Sigmoid colon (tissue), 7 donors: ENCODE measurements around the gene PTCHD1. TPM values are rescaled to one million over a fixed set of nuclear protein-coding genes. Genes with fewer than 3 reads are reported as not detected.

ENCODE experiments used
- DNase-seq: peaks from one replicate; pipeline ENCODE4 v3.0.0-alpha.2; 2019
- H3K27ac ChIP-seq, 4 donors: fragments of 200-600 bp; sonication (generic); one replicate each; pipeline ENCODE4 v1.5.1; 2016 to 2019; ENCODE audit warnings: mild to moderate bottlenecking in 1 of 4
- H3K27me3 ChIP-seq, 3 donors: fragments of 200-600 bp; sonication (generic); one replicate each; pipeline ENCODE4 v1.5.1; 2019; ENCODE audit warnings: mild to moderate bottlenecking in 1 of 3
- H3K36me3 ChIP-seq, 4 donors: fragments of 200-600 bp; sonication (generic); one replicate each; pipeline ENCODE4 v1.5.1; 2016 to 2019
- H3K4me1 ChIP-seq, 4 donors: fragments of 200-600 bp; sonication (generic); one replicate each; pipeline ENCODE4 v1.5.1; 2017 to 2019
- H3K4me3 ChIP-seq, 4 donors: fragments of 200-600 bp; sonication (generic); one replicate each; pipeline ENCODE4 v1.5.1; 2017 to 2019; ENCODE audit warnings: mild to moderate bottlenecking in 2 of 4, moderate library complexity in 1 of 4
- H3K9me3 ChIP-seq, 4 donors: fragments of 200-600 bp in 3 of 4; sonication (generic) in 3 of 4; one replicate each; pipeline versions ENCODE4 v1.5.1 to v1.6.1; 2013 to 2019
- EP300 ChIP-seq, 4 donors: sonication (generic); formaldehyde crosslinking; IDR thresholded peaks; one replicate each; pipeline ENCODE4 v1.6.1; 2017; ENCODE audit warnings: antibody characterized with exemption in 4 of 4
- POLR2A ChIP-seq, 2 donors: fragments of 450-650 bp; IDR thresholded peaks; one replicate each; pipeline ENCODE4 v1.6.1; 2016; ENCODE audit warnings: antibody characterized with exemption in 2 of 2, mild to moderate bottlenecking in 2 of 2, moderate library complexity in 2 of 2
- WGBS, 2 donors: extraction: QIAGEN DNeasy Blood & Tissue Kit; methylation state at CpG; one replicate each; pipeline ENCODE4 v1.1.7; 2013; 5-methylcytosine and 5-hydroxymethylcytosine counted together
- intact Hi-C: fragments of 100-400 bp; cut with DNase I; formaldehyde crosslinking; loops from one replicate; pipeline ENCODE4 v1.15.1; 2023
- polyA plus RNA-seq, 3 donors: library from polyadenylated mRNA; stranded (reverse); fragments of 200-250 nt; gene quantifications; one replicate each; pipeline ENCODE4 v1.2.3, GENCODE V29; 2013
- total RNA-seq, 4 donors: library from RNA; depleted of rRNA; stranded (reverse); fragments of >200 nt; gene quantifications; one replicate each; pipeline ENCODE4 v1.1.0, GENCODE V29; 2016
- TF ChIP-seq, protein P1 (sequence below), 4 experiments: fragments of 450-650 bp in 3 of 4; fragments of 200-600 bp in 1 of 4; IDR thresholded peaks; one replicate each; pipeline ENCODE4 v1.5.1; 2016 to 2019; ENCODE audit warnings: antibody characterized with exemption in 4 of 4, mild to moderate bottlenecking in 3 of 4, moderate library complexity in 2 of 4
- donor health status: healthy with polysubstance abuse.
- donor health status: Bipolar disorder and iron deficiency.
- donor health status: healthy.

The PTCHD1 gene
- total and polyA plus RNA-seq, 7 donors, result under 0.01 to 31.6 (median 21.0) TPM; not detected in 1

GRCh38 chrX:23451266-23451665, 116.6 kb downstream of the PTCHD1 start:
- Histone ChIP-seq H3K27me3 (no peaks in the 10 kb centered on the region), H3K36me3 (no peaks in the 10 kb centered on the region), H3K4me3 (no peak overlapping the region), H3K9me3 (no peaks in the 10 kb centered on the region), H3K4me1 (no peaks in the 10 kb centered on the region), H3K27ac (no peak overlapping the region)
- 43 to 69% methylated on average over 3 of the region's 3 CpGs for WGBS, 2 donors
- TF ChIP-seq EP300 (IDR thresholded peaks at IDR 0.05), result no peak
- no peak for TF ChIP-seq POLR2A (IDR thresholded peaks at IDR 0.05)
- TF ChIP-seq, protein P1, sequence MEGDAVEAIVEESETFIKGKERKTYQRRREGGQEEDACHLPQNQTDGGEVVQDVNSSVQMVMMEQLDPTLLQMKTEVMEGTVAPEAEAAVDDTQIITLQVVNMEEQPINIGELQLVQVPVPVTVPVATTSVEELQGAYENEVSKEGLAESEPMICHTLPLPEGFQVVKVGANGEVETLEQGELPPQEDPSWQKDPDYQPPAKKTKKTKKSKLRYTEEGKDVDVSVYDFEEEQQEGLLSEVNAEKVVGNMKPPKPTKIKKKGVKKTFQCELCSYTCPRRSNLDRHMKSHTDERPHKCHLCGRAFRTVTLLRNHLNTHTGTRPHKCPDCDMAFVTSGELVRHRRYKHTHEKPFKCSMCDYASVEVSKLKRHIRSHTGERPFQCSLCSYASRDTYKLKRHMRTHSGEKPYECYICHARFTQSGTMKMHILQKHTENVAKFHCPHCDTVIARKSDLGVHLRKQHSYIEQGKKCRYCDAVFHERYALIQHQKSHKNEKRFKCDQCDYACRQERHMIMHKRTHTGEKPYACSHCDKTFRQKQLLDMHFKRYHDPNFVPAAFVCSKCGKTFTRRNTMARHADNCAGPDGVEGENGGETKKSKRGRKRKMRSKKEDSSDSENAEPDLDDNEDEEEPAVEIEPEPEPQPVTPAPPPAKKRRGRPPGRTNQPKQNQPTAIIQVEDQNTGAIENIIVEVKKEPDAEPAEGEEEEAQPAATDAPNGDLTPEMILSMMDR (IDR thresholded peaks at IDR 0.05), result no peak
- intact Hi-C loops, result no loop called here
- no peak for DNase-seq
